ENCODE data around the gene DENND1A.

The DENND1A gene

GRCh38 chr9:123807251-123807650 lies 122.7 kb downstream of the DENND1A start:
- no peak for DNase-seq

DNA sequence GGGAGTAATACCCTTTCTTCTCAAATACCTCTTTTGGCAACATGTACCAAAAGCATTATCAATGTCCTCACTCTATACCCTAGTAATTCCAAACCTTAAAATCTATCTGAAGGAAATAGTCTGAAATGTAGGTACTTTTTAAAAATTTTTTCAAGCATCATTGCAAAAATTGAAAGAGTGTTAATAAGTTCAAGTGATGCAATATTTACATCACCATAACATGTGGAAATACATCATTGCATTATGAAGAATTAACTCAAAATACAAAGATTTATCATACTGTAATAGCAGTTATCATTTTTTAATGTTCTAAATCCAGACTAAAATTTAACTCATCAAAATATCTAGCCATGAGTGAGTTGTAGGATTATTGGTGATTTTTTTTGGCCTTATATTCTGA lies 123.1 kb downstream of the DENND1A start:
- DNase-seq, result no peak

DNA sequence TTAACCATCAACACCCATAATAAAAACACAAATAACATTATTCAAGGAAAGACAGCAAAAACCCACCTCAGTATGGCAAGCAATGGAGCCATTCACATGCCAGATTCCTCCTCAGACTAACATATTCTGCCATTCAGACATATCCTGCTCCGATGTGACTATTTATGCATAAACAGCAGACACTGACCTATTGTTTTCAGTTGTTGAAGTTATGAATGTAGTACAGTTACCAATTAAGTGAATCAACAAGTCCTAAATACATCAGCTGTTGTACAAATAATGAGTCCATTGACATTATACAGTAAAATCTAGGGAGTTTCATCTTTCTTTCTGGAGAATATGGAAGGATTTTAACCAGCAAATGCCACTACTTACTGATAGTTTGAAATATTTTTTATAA lies 131.7 kb downstream of the DENND1A start:
- no peak for DNase-seq

GRCh38 chr9:123796618-123797484 lies 133.1 kb downstream of the DENND1A start:
- peak; percentile 5 for DNase-seq

- DNase-seq, result no peak
These were observed 133.8 kb downstream of the DENND1A start for GRCh38 chr9:123796094-123796493.

- no peak for DNase-seq
These were observed 134.6 kb downstream of the DENND1A start for GRCh38 chr9:123795336-123795735.

DNA sequence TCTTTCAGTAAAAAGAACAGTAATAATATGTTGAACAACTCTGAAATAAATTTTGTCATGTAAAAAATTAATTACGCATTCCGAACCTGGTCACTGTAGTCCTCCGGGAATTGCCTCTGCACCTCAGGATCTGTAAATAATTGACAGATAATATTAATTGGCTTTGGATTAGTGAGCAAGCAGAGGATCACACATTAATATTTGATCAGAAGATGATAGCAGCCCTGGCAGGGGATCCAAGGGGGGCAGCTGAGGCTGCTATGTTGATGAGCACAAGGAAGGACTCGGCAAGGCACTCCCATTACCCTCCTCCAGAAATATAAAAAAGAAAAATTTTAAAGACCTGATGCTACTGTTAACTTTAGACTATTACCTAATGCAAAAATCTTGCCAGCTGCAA lies 137.4 kb downstream of the DENND1A start:
- DNase-seq, result no peak

GRCh38 chr9:123789554-123790292 lies 140.2 kb downstream of the DENND1A start:
- DNase-seq, result no peak

DNA sequence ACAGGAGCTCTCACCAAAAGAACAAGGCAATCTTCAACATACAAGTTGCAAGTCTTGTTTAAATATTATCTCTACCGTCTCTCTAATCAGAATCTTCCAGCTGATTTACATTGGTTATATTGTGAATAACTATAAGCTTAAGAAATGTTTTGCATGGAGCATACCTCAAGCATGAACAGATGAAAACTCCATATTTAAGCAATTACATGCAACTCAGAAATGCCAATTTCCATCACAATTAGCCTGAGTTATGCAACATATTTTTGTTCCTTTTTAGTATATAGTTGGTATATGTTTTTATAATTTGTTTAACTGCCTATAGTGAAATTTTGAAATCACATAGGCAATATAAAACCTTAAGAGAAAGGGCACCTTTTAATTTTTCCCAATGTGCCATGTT lies 142.5 kb downstream of the DENND1A start:
- DNase-seq, result no peak

GRCh38 chr9:123784518-123784917 lies 145.4 kb downstream of the DENND1A start:
- DNase-seq, result no peak

- no peak for DNase-seq
These were observed 151.6 kb downstream of the DENND1A start for GRCh38 chr9:123778232-123778902.

DNA sequence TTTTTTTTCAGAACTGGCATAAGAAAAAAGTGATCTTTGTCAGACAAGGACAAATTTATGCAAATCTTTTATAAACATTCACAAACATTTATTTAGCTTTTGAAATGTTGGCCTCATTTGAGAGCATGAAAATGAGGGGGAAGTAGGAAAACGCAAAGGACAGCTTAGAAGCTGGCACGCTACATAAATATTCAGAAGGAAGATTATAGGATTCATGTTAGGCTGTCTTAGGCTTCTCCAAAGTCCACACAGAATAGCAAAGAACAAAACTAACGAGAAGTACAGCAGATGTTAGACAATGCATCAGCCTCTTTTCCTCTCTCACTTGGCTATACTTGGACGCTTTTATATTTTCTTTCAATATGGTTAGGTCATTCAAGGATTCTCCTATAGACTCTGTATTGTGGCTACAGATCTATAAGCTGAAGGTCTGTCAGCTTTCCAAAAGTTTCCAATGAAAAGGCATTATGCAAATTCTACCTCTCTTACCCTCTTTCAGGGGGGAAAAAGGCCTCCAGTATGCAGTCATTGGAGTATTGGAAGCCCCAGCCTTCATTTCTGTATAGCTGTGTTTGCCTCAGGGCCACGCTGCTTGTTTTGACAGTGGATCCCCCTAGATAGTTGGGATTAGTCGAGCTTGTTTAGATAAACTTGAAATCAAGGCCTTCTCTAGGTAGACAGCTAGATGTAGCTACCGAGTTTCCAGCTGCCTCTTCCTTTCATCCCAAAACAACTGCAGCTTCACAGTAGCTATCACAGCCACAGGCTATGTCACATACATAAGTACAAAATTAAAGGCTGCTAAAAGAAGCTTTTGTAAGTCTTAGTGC lies 153.0 kb downstream of the DENND1A start:
- DNase-seq, result no peak

- DNase-seq, result peak; percentile 20
These were observed 154.3 kb downstream of the DENND1A start for GRCh38 chr9:123775289-123776284.

GRCh38 chr9:123773783-123774182 lies 156.1 kb downstream of the DENND1A start:
- DNase-seq, result no peak

DNA sequence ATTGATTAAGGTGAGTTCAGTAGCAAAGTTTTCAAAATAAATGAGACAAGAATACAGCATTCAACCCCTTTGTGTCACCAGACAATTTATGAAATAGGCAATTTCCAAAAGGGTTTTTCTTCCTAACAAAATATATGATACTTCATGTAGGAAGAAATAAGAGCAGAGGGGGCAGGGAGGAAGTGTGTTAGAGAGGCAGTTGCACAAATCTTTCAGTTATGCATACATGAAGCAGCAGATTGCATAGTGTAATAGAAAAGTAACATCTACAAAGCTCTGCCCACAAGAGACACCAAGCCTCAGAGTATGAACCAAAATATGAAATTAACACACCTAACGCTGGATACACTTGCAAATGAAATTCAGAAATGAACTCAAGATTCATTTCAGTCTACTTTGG lies 157.0 kb downstream of the DENND1A start:
- DNase-seq, result no peak

DNA sequence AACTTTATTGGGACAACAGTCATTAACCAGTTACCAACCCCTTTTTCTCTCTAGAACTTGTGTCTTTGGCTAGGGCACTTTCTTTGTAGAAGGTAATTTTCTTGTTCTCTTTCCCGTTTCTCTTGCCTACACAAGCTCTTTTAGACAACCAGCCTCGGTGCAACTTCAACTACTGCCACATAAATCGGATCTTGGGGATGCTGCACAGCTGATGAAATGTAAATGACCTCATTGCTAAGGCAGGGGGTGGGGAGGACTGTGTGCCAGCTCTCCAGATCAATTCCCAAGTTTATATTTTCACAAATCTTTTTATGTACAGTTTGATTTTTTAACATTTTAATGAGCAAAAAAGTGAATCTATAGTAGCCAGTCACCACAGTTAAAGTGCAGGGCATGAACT lies 157.6 kb downstream of the DENND1A start:
- no peak for DNase-seq

- DNase-seq, result no peak
These were observed 158.2 kb downstream of the DENND1A start for GRCh38 chr9:123771690-123772089.

DNA sequence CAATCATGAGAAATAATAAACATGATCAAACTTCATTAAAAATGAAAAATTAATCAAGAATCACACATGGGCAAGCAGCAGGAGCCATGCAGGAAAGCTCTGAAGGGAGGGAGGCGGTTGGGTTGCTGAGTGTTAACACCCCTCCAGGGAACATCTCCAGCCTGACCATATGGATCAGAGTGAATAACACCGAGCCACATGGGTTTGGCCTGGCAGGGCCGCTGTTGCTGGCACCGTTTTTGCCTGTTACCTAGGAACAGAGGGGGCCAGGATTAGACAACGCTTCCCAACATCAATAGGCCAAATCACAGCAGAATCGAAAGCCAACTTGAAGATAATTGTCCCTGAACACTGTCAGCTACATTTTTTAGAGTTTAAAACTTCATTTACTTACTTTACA lies 160.2 kb downstream of the DENND1A start:
- DNase-seq, result no peak

DNA sequence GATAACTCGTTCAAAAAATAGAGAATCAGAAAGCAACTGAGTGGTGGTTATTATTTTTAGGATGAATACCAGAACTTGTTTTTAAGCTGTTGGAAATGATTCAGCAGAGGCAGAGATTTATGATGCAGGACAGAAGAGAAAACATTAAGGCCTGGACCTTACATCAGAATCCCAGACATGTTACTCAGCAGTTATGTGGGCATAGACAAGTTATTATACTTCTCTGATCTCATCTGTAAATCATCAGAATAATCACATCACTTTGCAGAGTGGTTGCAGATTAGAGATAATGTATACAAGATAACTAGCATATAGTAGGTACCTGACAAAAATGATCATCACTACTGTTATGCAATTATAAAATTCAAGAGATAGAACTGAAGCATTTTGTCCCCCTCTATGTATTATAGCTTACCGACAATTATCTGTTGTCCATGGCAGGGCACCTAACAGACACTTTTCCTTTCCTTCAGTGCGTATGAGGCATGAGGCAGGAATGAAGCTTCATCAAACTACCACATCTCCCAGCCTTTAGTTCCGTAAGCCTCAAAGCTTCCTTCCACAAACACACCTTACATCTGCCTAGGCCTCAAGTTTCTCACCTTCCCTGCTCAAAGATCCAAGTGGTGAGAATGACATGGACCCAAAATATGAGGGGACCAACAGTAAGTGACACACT lies 165.9 kb downstream of the DENND1A start:
- no peak for DNase-seq

DNA sequence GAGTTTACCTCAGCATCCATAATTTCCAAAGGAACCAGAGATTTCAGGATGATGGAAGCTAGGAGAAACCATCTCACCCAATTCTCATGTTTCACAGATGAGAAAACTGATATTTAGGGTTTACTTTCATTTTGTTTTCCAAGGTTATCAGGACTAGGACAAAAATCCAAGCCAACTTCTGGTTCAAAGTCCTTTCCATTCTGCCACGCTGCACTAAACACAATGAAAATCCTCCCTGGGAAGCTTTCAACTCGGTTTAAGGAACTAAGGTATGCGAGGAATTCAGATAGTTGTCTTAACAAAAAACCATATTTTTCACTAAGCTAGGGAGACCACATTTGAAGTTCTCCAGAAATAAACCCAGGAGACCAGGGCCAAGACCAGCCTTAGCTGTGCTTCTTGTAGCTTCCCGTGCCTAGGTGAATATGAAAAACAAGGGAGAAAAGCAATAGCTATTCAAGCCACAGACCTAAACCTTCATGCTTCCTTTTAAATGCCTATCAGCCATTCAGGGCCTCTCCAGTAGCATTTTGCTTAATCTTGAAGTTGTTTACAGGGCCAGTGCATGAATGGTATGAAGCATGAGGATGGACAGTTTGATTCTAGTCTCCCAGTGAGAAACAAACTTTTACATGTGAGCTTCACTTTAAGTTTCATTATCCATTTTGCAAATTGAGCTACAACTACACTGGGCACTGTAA lies 167.9 kb downstream of the DENND1A start:
- DNase-seq, result no peak

Data from CD4-positive, alpha-beta T cell treated with Interleukin-17A for 1 hour (primary cell).